ENCODE results near the gene PCDHGA7. TPM values are rescaled to one million over a fixed set of nuclear protein-coding genes. Genes with fewer than 3 reads are reported as not detected.
A peak's percentile ranks its signal among the peaks of the same experiment; 100 is the strongest.
"Not testable (repeated sequence)": the region's sequence is repeated elsewhere in the genome, so short reads cannot be mapped to it uniquely, and the experiment has no call there.

Gene PCDHGA7
- total RNA-seq, 2 donors from 2014 or later, result 0.40 to 1.9 TPM

DNA sequence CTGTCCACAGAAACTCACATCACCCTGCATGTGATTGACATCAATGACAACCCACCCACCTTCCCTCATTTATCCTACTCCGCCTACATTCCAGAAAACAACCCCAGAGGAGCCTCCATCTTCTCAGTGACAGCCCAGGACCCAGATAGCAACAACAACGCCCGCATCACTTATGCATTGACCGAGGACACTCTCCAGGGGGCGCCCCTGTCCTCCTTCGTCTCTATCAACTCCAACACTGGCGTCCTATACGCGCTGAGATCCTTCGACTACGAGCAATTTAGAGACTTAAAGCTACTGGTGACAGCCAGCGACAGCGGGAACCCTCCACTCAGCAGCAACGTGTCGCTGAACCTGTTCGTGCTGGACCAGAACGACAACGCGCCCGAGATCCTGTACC, 37.2 kb upstream of the PCDHGA7 start:
- no peak overlapping the region for H3K9ac ChIP-seq (ENCODE audit: extremely low read depth, low read length, poor library complexity, severe bottlenecking)
- H3K9me3 ChIP-seq (ENCODE audit: control insufficient read depth, low read length), result peaks cover 54% of the 10 kb centered on the region
- peaks cover 58% of the 10 kb centered on the region for H3K9me3 Mint-ChIP-seq
- H3K4me1 ChIP-seq (ENCODE audit: control insufficient read depth, insufficient read depth, low read length), result no peaks in the 10 kb centered on the region
- H3K36me3 Mint-ChIP-seq (ENCODE audit: low read depth), result peaks cover 29% of the 10 kb centered on the region
- no peak for TF ChIP-seq CTCF (conservative IDR thresholded peaks at IDR 0.05)
- no peaks in the 10 kb centered on the region for H3K36me3 ChIP-seq (ENCODE audit: control insufficient read depth, insufficient read depth, low read length)
- H3K27ac Mint-ChIP-seq, result no peak overlapping the region
- 83 to 92% methylated on average over 12 to 20 of the region's 20 CpGs for WGBS, 2 experiments (ENCODE audit: insufficient coverage in 1 of 2, insufficient read length in 1 of 2)
- no peaks in the 10 kb centered on the region for H3K27me3 ChIP-seq (ENCODE audit: control insufficient read depth, insufficient read depth, low read length, poor library complexity, severe bottlenecking)
- H3K27me3 Mint-ChIP-seq (ENCODE audit: insufficient read depth), result peaks cover 5% of the 10 kb centered on the region
- peak overlapping the region; percentile 77 for H3K4me3 ChIP-seq (ENCODE audit: low read length)
- no peak overlapping the region for H3K4me3 Mint-ChIP-seq
- H3K27ac ChIP-seq (ENCODE audit: low read depth, low read length), result no peak overlapping the region
- DNase-seq, result no peak
- H3K4me1 Mint-ChIP-seq, result no peaks in the 10 kb centered on the region

- not testable (repeated sequence) for H3K4me1 Mint-ChIP-seq; H3K27ac Mint-ChIP-seq; H3K9ac ChIP-seq (ENCODE audit: extremely low read depth, low read length, poor library complexity, severe bottlenecking); H3K27ac ChIP-seq (ENCODE audit: low read depth, low read length); H3K36me3 ChIP-seq (ENCODE audit: control insufficient read depth, insufficient read depth, low read length); H3K4me1 ChIP-seq (ENCODE audit: control insufficient read depth, insufficient read depth, low read length); H3K27me3 ChIP-seq (ENCODE audit: control insufficient read depth, insufficient read depth, low read length, poor library complexity, severe bottlenecking); H3K27me3 Mint-ChIP-seq (ENCODE audit: insufficient read depth); H3K4me3 Mint-ChIP-seq; DNase-seq
- 91 to 100% methylated on average over 8 to 24 of the region's 35 CpGs for WGBS, 2 experiments (ENCODE audit: insufficient coverage in 1 of 2, insufficient read length in 1 of 2)
- peaks cover 61% of the 10 kb centered on the region for H3K9me3 ChIP-seq (ENCODE audit: control insufficient read depth, low read length)
- peaks cover 34% of the 10 kb centered on the region for H3K36me3 Mint-ChIP-seq (ENCODE audit: low read depth)
- peaks cover 60% of the 10 kb centered on the region for H3K9me3 Mint-ChIP-seq
- H3K4me3 ChIP-seq (ENCODE audit: low read length), result peak overlapping the region; percentile 24
These were observed 36.5 kb upstream of the PCDHGA7 start for GRCh38 chr5:141346017-141346416.

- Mint-ChIP-seq H3K9me3 (peaks cover 57% of the 10 kb centered on the region), H3K36me3 (ENCODE audit: low read depth) (peaks cover 56% of the 10 kb centered on the region), H3K4me3 (peak within 1 kb of the TSS; percentile 57), H3K27me3 (ENCODE audit: insufficient read depth) (peaks cover 1% of the 10 kb centered on the region), H3K27ac (no peak within 1 kb of the TSS), H3K4me1 (no peaks in the 10 kb centered on the region)
- no peak within 1 kb of the TSS for H3K9ac ChIP-seq (ENCODE audit: extremely low read depth, low read length, poor library complexity, severe bottlenecking)
- TF ChIP-seq CTCF (conservative IDR thresholded peaks at IDR 0.05), result peak; percentile 84
- DNase-seq, result peak; percentile 89
- WGBS, 2 experiments (ENCODE audit: insufficient coverage in 1 of 2, insufficient read length in 1 of 2), result 80 to 85% methylated on average over 24 to 29 of the region's 29 CpGs
- H3K36me3 ChIP-seq (ENCODE audit: control insufficient read depth, insufficient read depth, low read length), result no peaks in the 10 kb centered on the region
- H3K27me3 ChIP-seq (ENCODE audit: control insufficient read depth, insufficient read depth, low read length, poor library complexity, severe bottlenecking), result no peaks in the 10 kb centered on the region
- H3K27ac ChIP-seq (ENCODE audit: low read depth, low read length), result no peak within 1 kb of the TSS
- no peaks in the 10 kb centered on the region for H3K4me1 ChIP-seq (ENCODE audit: control insufficient read depth, insufficient read depth, low read length)
- H3K4me3 ChIP-seq (ENCODE audit: low read length), result peak within 1 kb of the TSS; percentile 4
- peaks cover 72% of the 10 kb centered on the region for H3K9me3 ChIP-seq (ENCODE audit: control insufficient read depth, low read length)
These were observed 32.5 kb upstream of the PCDHGA7 start, which contains the start of gene PCDHGB1 for GRCh38 chr5:141349917-141350619. TSS of gene PCDHGB1 (plus strand) at chr5:141350099. CDS start at chr5:141350261, 162 bp downstream.
